NCI-H82 treated with DMSO at 0.1 percent for 48 hours (cell line): ENCODE results near the gene CFAP210.
"Not testable (repeated sequence)": the region's sequence is repeated elsewhere in the genome, so short reads cannot be mapped to it uniquely, and the experiment has no call there.

Experiments used
- DNase-seq: peaks from one replicate; lab custom pipeline; 2025; ENCODE audit not compliant: unreplicated experiment; lab: John Stamatoyannopoulos, UW

Gene CFAP210

GRCh38 chr2:169620509-169620908 is 73.7 kb downstream of the CFAP210 start:
- DNase-seq: no peak

- DNase-seq: no peak
Observed at GRCh38 chr2:169619946-169620345, 74.3 kb downstream of the CFAP210 start.

GRCh38 chr2:169615982-169616381 is 78.2 kb downstream of the CFAP210 start:
- DNase-seq: not testable (repeated sequence)

- no peak for DNase-seq
Observed at GRCh38 chr2:169613876-169614275, 80.3 kb downstream of the CFAP210 start.

GRCh38 chr2:169609264-169609663 is 84.9 kb downstream of the CFAP210 start:
- DNase-seq: no peak

GRCh38 chr2:169599568-169599967 is 94.6 kb downstream of the CFAP210 start:
- no peak for DNase-seq

- DNase-seq: no peak
Observed at GRCh38 chr2:169598982-169599381, 95.2 kb downstream of the CFAP210 start.

- DNase-seq: not testable (repeated sequence)
Observed at GRCh38 chr2:169596546-169596945, 97.7 kb downstream of the CFAP210 start.
